DOHH2 (cell line): ENCODE measurements around the gene AUH.

ENCODE experiments used
- H3F3A ChIP-seq: fragments of 200-600 bp; sonication (generic), shearing (Covaris generic); 2 replicates; pipeline ENCODE4 v1.6.0; 2016; ENCODE audit warnings: antibody characterized with exemption, mild to moderate bottlenecking; ENCODE audit not compliant: control insufficient read depth, insufficient read depth
- H3K27ac ChIP-seq: fragments of 200-600 bp; sonication (generic); 2 replicates; pipeline ENCODE4 v1.5.1; 2014; ENCODE audit warnings: low read depth, mild to moderate bottlenecking, low read length, moderate library complexity
- H3K27me3 ChIP-seq: fragments of 200-600 bp; sonication (generic); 2 replicates; pipeline ENCODE4 v1.6.1; 2014; ENCODE audit warnings: mild to moderate bottlenecking, low read length, mixed read lengths; ENCODE audit not compliant: control insufficient read depth
- H3K36me3 ChIP-seq: fragments of 200-600 bp; sonication (generic); 2 replicates; pipeline ENCODE4 v1.6.1; 2014; ENCODE audit warnings: mild to moderate bottlenecking, low read length, moderate library complexity, mixed read lengths; ENCODE audit not compliant: control insufficient read depth
- H3K4me1 ChIP-seq: fragments of 200-600 bp; sonication (generic); 2 replicates; pipeline ENCODE4 v1.6.1; 2014; ENCODE audit warnings: mild to moderate bottlenecking, low read length, mixed read lengths; ENCODE audit not compliant: control insufficient read depth
- H3K4me2 ChIP-seq: fragments of 200-600 bp; sonication (generic); 2 replicates; pipeline ENCODE4 v1.6.0; 2014; ENCODE audit warnings: mild to moderate bottlenecking, low read length, moderate library complexity
- H3K4me3 ChIP-seq: fragments of 200-600 bp; sonication (generic); 2 replicates; pipeline ENCODE4 v1.5.1; 2014; ENCODE audit warnings: mild to moderate bottlenecking, low read length, mixed read lengths
- H3K79me2 ChIP-seq: fragments of 200-600 bp; sonication (generic); 2 replicates; pipeline ENCODE4 v1.6.1; 2014; ENCODE audit warnings: mild to moderate bottlenecking, low read length, mixed read lengths; ENCODE audit not compliant: control insufficient read depth
- H3K9me2 ChIP-seq: fragments of 200-600 bp; sonication (generic); replicated peaks from 2 replicates; pipeline ENCODE4 v1.6.1; 2014; ENCODE audit warnings: mild to moderate bottlenecking, low read length, mixed read lengths; ENCODE audit not compliant: control insufficient read depth
- H3K9me3 ChIP-seq: fragments of 200-600 bp; sonication (generic); 2 replicates; pipeline ENCODE4 v1.6.1; 2014; ENCODE audit warnings: antibody characterized with exemption, low read length, mixed read lengths; ENCODE audit not compliant: control insufficient read depth, insufficient read depth
- H4K20me1 ChIP-seq: fragments of 200-600 bp; sonication (generic); 2 replicates; pipeline ENCODE4 v1.6.0; 2014; ENCODE audit warnings: low read depth, mild to moderate bottlenecking, antibody characterized with exemption, low read length, moderate library complexity; ENCODE audit not compliant: control insufficient read depth, insufficient read depth
- EZH2phosphoT487 ChIP-seq: fragments of 200-600 bp; sonication (generic); IDR thresholded peaks from 2 replicates; pipeline ENCODE4 v1.6.1; 2017; ENCODE audit warnings: borderline replicate concordance, mild to moderate bottlenecking, antibody characterized with exemption, low read length, moderate library complexity, mixed read lengths
- TF ChIP-seq, protein P1 (sequence below): fragments of 200-600 bp; sonication (generic); IDR thresholded peaks from one replicate; pipeline ENCODE4 v1.5.1; 2014; ENCODE audit warnings: antibody characterized with exemption, mild to moderate bottlenecking, low read depth, low read length; ENCODE audit not compliant: poor library complexity, severe bottlenecking

AUH gene

GRCh38 chr9:91307279-91307678 is 54.4 kb downstream of the AUH start:
- Histone ChIP-seq H3K4me1 (peaks cover 46% of the 10 kb centered on the region), H4K20me1 (no peaks in the 10 kb centered on the region)

DNA sequence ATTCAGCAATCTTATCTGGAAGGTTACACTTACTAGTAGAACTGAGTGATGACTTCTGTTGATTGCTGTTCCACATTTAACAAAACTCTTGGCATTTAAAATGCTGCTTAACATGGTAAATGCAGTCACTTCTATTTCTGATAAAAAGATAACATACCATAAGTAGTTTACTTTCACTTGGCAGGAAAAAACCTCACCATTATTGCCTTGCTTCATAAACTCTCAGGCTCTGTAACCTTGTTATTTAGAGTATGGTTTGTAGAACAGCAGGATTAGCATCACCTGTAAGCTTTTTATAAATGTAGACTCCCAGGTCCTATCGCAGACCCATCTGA is 55.5 kb downstream of the AUH start:
- H3F3A ChIP-seq, result no peaks in the 10 kb centered on the region
- no peaks in the 10 kb centered on the region for H3K9me2 ChIP-seq
- peaks cover 42% of the 10 kb centered on the region for H3K4me1 ChIP-seq
- peak overlapping the region; percentile 66; the same call in 1 of the 2 replicates for H3K4me2 ChIP-seq
- H3K27me3 ChIP-seq, result no peaks in the 10 kb centered on the region
- 0 out of 2 replicates have a peak, but pooled peaks cover 3% of the 10 kb centered on the region for H3K36me3 ChIP-seq
- no peaks in the 10 kb centered on the region for H4K20me1 ChIP-seq
- H3K27ac ChIP-seq, result no peak overlapping the region
- no peaks in the 10 kb centered on the region for H3K9me3 ChIP-seq
- no peak overlapping the region for H3K4me3 ChIP-seq
- no peaks in the 10 kb centered on the region for H3K79me2 ChIP-seq
- TF ChIP-seq EZH2phosphoT487, result no peak
- TF ChIP-seq, protein P1, sequence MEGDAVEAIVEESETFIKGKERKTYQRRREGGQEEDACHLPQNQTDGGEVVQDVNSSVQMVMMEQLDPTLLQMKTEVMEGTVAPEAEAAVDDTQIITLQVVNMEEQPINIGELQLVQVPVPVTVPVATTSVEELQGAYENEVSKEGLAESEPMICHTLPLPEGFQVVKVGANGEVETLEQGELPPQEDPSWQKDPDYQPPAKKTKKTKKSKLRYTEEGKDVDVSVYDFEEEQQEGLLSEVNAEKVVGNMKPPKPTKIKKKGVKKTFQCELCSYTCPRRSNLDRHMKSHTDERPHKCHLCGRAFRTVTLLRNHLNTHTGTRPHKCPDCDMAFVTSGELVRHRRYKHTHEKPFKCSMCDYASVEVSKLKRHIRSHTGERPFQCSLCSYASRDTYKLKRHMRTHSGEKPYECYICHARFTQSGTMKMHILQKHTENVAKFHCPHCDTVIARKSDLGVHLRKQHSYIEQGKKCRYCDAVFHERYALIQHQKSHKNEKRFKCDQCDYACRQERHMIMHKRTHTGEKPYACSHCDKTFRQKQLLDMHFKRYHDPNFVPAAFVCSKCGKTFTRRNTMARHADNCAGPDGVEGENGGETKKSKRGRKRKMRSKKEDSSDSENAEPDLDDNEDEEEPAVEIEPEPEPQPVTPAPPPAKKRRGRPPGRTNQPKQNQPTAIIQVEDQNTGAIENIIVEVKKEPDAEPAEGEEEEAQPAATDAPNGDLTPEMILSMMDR, result no peak

More at GRCh38 chr9:91307279-91307678, 54.4 kb downstream of the AUH start:
- H3K9me3 ChIP-seq, result no peaks in the 10 kb centered on the region
- no peaks in the 10 kb centered on the region for H3F3A ChIP-seq
- peak overlapping the region; percentile 48 for H3K4me3 ChIP-seq
- H3K9me2 ChIP-seq, result no peaks in the 10 kb centered on the region
- H3K79me2 ChIP-seq, result no peaks in the 10 kb centered on the region
- no peaks in the 10 kb centered on the region for H3K27me3 ChIP-seq
- TF ChIP-seq EZH2phosphoT487, result no peak
- TF ChIP-seq, protein P1, result no peak
- 0 out of 2 replicates have a peak, but pooled peaks cover 3% of the 10 kb centered on the region for H3K36me3 ChIP-seq
- H3K27ac ChIP-seq, result peak overlapping the region; percentile 56
- peak overlapping the region; percentile 66 for H3K4me2 ChIP-seq

GRCh38 chr9:91305596-91306295 is 56.0 kb downstream of the AUH start:
- Histone ChIP-seq H3K4me1 (peaks cover 42% of the 10 kb centered on the region), H3K27me3 (no peaks in the 10 kb centered on the region), H3K36me3 (0 out of 2 replicates have a peak, but pooled peaks cover 3% of the 10 kb centered on the region), H3K4me2 (no peak overlapping the region), H4K20me1 (no peaks in the 10 kb centered on the region), H3K27ac (no peak overlapping the region), H3K9me3 (no peaks in the 10 kb centered on the region), H3K4me3 (no peak overlapping the region), H3K9me2 (no peaks in the 10 kb centered on the region), H3K79me2 (no peaks in the 10 kb centered on the region), H3F3A (no peaks in the 10 kb centered on the region)
- TF ChIP-seq EZH2phosphoT487, result no peak
- TF ChIP-seq, protein P1, result no peak
